Measurements from ENCODE around the gene NOTCH1.
"Not testable (repeated sequence)": the region's sequence is repeated elsewhere in the genome, so short reads cannot be mapped to it uniquely, and the experiment has no call there.

Gene NOTCH1

DNA sequence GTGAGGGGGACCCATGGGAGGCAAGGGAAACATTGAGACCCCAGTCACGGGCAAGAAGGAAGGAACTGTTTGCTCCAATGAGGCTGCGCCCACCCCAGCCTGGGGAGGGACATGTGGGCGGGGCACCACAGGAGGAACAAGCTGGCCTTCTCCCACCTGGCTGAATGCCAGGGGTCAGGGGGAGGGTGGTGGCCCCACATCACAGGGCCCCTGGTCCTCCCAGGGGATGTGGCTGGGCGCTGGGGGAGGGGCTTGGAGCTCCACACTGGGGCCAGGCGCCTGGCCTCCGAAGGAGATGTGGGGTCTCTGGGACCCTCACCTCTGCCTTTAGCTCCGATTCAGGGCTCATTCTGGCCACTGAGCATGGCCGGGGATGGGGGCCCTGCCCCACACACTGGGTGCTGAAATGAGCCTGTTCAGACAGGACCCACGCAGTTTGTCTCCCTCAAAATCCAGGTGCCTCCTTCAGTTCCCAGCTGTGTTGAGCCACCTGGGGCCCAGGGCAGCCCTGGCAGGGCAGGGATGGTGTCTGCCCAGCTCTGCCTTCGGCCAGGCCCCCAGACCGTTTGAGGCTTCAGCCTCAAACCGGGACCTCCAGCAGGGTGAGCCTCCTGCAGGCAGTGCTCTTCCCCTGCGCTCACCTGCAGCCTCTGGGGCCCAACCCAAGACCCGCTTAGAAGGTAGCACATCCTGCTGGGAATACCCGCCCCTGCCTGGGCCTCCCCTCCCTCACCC, 33.2 kb upstream of the NOTCH1 start:
- peak; percentile 75 for DNase-seq (ENCODE audit: low spot score)

DNA sequence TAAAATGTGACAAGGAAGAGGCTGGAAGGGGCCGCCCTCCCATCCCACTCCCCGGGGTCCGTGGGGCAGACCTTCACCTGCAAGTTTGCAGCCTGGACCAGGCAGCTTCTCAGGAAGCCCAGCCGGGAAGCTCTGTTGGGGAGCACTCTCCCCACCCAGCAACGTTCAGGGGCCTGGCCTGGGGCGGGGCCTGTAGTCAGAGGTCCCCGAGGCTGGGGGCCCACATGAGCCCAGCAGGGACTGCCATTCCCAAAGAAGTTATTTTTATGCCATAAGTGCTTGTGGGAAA, 32.7 kb upstream of the NOTCH1 start:
- no peak for DNase-seq (ENCODE audit: low spot score)

DNA sequence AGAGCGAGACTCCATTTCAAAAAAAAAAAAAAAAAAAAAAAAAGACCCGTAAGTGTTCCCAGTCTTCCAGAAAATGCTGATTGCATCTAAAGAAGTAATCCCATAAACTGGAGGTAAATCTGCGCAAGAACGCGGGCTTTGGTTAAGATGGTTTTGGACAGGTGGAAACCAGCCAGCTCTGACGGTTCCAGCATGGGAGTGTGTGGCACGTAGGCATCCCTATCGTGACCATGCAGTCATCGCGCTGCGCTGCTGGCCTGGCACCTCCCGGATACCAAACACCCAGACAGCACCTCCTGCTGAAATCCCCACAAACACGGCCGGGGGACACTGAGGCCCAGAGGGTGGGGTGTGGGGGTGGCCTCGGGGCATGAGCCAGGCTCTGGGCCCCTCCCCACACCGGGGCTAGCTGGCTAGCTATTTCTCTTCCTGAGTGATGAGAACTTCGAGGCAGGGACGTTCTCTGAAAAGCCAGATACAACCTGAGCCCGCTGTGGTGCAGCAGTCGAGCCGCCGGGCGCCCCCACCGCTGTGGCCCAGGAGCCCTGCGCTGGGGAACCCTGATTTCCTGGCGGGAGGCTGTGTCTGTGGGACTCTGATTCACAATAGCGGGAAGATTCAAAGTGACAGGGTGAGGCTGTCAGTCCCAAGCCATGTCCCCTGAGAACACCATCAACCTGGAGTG, 32.2 kb upstream of the NOTCH1 start:
- peak; percentile 62 for DNase-seq (ENCODE audit: low spot score)

DNA sequence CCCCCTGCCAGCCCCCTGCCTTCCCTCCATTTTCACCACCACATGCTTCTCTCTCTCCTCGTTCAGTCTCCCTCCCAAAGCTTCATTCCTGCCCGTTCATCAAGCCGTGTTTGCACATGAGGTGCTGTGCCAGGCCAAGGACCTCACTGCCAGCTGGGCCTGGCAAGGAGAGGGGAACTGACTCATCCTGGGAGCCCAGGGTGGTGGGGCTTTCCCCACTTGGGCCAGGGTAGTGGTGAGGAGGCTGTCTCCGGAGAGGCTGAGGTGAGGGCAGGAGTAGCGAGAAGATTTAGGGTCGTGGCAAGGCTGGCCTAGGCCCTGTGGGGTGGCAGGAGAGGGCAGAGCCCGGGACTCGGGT, 30.4 kb upstream of the NOTCH1 start:
- no peak for DNase-seq (ENCODE audit: low spot score)

DNA sequence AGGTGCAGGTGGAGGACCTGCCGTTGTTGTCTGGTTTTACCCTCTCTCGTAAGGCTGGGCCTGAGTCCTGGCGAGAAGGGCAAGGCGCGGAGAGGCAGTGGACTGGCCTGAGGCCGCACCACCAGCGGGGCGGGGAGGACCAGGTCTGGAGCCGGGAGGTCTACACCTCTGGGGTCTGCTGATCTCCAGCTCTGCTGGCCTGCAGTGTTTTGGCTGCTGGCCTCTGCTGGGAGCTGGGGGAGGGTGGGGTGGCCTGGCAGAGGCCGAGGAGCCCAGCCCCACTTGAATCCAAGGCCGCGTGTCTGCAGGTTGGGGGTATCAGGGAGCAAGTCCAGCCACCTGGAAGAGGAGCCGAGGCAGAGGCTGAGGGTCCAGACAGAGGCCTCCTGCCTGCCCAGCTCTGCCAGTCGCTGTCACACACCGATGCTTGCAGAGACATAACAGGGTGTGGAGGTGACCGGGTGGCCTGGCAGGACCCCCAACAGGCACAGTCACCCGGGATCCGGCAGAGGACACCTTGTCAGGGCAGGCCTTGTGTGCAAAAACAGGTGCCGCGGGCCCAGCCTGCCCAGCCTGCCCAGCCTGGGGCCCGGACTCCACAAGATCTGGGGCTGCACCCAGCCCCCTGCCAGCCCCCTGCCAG, 29.9 kb upstream of the NOTCH1 start:
- no peak for DNase-seq (ENCODE audit: low spot score)

DNA sequence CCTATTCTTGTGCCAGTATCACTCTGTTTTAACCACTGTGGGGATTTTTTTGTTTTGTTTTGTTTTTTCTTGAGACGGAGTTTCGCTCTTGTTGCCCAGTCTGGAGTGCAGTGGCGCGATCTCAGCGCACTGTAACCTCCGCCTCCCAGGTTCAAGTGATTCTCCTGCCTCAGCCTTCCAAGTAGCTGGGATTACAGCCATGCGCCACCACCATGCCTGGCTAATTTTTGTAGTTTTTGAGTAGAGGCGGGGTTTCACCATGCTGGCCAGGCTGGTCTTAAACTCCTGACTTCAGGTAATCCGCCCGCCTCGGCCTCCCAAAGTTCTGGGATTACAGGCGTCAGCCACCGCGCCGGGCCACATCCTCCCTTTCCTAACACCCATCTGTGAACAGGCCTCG, 28.8 kb upstream of the NOTCH1 start:
- not testable (repeated sequence) for DNase-seq (ENCODE audit: low spot score)

DNA sequence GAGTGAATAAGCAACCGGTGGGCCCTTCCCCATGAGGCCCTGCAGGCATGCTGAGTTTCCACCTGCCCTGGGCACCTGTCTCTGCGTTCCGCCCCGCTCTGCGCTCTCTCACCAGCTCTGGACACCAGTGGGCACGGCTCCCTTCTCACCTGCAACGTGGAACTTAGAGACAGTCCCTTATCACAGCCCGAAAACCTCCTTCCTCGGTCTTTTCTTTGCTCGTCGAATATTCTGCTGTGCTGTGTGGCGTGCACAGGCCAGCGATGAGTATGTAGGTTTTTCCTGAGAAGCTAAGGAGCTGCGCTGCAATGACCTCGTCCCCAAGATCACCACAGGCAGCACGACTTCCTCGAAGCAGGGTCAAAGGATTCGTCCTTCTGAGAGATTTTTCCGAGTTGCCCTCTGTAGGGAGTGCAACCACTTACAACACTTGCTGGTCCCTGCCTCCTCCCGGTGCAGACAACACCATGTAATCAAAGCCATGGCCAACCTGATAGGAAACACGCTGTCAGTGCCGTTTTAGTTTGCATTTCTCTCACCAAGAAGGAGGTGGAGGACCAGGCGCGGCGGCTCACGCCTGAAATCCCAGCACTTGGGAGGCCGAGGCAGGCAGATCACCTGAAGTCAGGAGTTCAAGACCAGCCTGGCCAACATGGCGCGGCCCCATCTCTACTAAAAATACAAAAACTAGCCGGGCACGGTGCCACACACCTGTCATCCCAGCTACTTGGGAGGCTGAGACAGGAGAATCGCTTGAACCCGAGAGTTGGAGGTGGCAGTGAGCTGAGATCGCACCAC, 27.2 kb upstream of the NOTCH1 start:
- peak; percentile 27 for DNase-seq (ENCODE audit: low spot score)

DNA sequence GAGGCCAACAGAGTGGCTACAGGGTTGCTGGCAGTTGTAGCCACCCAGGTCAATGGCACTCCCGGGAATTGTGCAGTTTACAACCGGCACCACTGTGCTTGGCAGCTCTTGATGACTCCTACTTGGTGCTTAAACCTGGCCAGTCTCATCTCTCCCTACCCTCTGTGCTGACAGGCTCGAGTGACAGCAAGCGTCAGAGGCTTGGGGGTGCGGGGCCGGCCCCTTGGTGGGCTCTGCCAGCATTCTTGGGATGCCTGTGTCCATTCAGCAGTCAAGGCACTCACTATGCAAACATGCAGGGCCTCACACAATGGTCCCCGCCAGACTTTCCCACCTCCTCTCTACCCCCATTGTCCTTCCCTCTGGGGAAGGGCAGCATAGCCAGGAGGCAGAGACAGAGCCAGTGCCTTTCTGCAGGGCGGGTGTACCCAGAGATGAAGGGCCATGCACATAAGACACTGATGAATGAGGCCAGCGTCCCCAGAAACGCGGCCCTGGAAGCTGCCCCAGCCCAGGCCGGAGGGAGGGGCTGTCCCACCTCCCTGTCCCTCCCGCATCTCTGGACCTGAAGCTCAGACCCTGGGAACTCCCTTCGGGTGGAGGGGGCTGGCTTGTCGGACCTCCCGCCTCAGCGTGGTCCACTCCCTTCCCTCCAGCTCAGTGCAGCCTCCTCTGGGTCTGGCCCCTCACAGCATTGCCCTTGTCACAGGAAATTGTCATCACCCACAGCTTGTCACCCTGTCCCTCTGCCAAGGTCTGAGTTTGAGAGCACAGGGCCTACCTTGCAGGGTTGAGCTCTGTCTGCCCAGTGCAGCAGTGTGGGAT, 26.4 kb upstream of the NOTCH1 start:
- DNase-seq (ENCODE audit: low spot score), result peak; percentile 31

DNA sequence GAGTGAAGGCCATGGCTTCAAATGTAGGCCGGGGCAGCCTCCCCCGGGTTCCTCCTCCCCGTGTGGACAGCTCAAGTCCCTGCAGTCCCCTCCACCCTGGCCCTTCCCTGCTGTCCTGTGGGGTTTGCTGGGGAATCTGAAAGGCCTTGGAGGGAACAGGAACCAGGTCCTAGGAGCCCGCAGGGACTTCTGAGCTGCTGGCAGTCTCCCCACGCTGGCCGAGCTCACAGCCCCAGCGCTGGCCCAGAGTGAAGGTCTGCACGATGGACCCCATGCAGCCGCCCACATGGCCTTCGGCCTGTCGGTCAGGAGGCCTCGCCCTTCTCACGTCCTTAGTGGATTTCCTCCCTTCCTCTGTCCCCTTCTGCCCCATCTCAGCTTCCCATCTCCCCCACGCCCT, 25.7 kb upstream of the NOTCH1 start:
- DNase-seq (ENCODE audit: low spot score), result no peak

DNA sequence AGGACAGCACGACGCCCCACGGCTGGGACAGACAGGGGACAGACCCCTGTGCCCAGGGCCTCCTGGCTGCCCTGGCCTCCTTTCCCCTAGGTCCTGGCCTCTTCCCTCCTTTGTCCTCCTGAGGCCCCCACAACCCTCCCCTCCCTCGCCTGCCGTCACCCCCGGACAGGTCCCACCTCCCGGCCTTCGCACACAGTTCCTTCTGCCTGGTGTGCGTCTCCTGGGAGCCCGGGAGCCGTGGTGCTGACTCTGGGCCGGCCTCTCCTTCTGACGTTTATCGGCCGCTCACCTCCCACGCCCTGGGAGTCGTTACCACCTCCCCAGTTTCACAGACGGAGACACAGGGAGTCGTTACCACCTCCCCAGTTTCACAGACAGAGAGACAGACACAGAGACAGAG, 25.1 kb upstream of the NOTCH1 start:
- DNase-seq (ENCODE audit: low spot score), result no peak

DNA sequence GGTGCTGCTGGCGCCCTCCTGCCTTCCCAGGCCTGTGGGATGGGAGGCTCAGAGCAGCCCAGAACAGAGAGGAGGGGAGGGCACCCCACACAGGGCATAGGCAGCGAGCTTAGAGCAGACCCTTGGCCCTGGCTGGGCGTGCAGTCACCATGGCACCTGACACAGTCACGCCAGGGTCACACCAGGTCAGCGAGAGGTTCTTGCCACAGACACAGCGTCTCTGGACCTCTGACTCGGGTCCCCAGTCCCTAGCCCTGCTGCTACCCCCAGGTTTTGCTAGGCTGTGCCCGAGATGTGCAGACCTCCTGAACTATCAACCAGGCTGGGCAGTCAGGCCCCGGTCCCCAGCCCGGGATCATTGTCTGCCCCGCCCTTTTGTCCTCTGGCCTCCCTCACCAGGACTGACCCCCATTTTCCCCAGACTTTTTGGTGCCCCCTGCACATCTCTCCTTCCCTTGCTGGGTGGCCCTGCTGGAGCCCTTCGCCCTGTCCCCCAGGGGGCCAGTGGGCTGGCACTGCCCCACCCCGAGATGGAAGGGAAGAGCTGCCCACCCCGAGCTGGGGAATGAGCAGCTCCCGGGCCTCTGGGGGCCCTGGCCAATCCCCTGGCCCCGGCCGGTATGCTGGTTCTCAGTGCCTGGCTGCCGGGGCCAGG, 24.5 kb upstream of the NOTCH1 start:
- no peak for DNase-seq (ENCODE audit: low spot score)

DNA sequence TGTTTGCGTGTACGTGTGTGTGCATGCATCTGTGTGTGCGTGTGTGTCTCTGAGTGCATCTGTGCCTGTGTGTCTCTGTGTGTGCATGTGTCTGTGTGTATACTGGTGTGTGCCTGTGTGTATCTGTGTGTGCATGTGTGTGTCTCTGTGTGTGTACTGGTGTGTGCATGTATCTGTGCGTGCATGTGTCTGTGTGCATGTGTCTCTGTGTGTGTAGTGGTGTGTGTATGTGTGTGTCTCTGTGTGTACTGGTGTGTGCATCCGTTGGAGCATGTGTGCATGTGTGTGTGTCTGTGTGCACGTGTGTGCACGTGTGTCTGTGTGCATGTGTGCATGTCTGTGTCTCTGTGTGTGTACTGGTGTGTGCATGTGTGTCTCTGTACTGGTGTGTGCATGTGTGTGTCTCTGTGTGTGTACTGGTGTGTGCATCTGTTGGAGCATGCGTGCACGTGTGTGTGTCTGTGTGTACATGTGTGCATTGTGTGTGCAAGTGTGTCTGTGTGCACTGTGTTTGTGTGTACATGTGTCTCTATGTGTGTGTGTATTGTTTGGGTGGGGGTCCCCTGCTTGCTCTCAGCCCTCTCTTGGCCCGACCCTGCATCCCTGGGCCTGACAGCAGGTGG, 23.8 kb upstream of the NOTCH1 start:
- no peak for DNase-seq (ENCODE audit: low spot score)

DNA sequence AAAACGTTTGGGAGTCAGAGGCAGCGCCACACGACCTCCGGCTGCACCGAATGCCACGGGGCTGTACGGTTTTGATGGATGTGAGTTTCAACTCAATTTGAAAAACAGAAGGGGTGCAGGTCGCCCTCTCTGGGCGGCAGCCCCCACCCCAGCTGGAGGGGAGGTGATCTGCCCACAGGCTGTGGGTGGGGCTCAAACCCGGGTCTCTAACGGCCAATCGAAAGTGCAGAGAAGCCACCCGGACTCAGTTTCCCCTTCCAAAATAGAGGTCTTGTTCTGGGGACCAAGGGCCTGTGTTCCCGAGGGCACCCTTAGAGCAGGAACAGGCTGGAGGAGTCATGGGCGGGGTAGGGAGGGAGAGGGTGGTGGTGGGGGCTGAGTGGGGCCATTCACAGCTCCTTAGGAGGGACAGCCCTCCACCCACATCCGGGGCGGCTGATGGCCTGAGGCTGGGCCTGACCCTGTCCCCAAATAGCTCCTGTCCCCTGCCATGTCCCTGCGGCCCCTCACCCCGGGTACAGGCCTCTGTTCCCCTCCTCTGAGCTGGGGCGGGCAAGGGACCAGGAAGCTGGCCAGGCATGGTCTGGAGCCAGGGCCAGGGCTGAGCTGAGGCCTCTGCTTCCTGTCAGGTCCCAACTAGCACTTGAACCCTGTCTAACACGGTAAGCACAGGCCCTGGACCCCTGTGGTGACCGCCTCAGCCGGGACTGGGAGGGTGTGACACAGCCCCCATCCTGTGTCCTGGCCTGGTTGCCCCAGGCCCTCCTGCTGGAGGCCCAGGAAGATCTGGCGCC, 22.6 kb upstream of the NOTCH1 start:
- DNase-seq (ENCODE audit: low spot score), result no peak

DNA sequence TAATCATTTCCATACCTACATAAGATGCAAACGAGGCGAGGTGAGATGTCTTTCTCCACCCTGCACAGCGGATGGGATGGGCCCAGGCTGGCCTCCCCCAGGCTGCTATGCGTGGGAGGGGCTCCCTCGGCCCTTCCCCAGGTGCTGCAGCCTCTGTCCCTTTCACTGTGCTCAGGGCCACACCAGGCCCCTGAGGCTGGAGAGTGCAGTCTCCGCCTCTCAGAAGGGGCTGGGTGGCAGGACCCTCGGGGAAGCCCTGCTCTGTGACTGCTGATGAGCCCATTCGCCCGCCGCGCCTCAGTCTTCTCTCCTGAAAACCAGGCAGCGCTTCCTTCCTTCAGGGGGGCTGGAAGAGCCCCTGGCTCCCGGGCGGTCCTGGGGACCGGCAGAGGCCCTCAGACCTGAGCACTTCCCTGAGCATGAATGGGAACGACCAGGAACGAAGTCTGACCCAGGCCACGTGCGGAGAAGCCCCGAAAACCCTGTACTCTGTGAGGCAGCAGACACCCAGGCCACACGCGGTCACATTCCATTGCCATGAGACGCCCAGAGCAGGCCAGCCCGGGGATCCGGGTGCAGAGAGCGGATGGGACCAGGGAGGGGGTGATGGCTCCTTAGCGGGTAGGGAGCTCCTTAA, 21.9 kb upstream of the NOTCH1 start:
- peak; percentile 40 for DNase-seq (ENCODE audit: low spot score)

DNA sequence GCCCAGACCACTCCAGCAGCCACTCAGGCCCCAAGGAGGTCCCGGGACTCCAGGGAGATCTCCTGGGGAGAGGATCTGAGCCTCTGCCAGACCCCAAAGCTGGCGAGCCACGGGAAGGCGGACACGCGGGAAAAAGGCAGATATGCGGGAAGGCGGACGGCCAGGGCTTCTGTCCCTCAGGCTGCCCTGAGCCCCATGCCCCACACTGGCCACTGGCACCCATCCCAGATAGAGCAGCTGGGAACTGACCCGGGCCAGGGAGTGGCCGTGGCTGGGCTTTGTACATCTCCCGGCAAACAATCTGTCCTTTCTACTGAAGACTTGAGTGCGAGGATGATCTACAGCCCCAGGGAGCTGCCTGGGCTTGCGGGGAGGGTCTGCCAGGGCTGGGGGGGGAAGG, 21.1 kb upstream of the NOTCH1 start:
- DNase-seq (ENCODE audit: low spot score), result peak; percentile 43

DNA sequence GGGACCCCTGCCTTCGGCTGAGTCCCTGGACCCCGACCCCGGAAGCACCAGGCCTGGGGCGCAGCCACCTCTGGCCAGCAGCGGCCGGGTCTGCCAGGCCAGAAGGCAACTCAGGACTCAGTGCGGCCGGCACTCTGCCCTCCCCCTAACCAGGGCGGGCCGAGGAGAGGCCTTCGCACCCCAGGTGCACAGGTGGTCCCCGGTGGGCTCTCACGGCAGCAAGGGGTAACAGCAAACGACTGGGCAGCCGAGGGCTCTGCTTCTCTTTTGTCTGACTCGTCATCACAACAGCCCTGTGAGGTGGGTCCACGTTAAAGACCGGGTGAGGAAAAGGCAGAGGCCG, 20.7 kb upstream of the NOTCH1 start:
- DNase-seq (ENCODE audit: low spot score), result no peak

DNA sequence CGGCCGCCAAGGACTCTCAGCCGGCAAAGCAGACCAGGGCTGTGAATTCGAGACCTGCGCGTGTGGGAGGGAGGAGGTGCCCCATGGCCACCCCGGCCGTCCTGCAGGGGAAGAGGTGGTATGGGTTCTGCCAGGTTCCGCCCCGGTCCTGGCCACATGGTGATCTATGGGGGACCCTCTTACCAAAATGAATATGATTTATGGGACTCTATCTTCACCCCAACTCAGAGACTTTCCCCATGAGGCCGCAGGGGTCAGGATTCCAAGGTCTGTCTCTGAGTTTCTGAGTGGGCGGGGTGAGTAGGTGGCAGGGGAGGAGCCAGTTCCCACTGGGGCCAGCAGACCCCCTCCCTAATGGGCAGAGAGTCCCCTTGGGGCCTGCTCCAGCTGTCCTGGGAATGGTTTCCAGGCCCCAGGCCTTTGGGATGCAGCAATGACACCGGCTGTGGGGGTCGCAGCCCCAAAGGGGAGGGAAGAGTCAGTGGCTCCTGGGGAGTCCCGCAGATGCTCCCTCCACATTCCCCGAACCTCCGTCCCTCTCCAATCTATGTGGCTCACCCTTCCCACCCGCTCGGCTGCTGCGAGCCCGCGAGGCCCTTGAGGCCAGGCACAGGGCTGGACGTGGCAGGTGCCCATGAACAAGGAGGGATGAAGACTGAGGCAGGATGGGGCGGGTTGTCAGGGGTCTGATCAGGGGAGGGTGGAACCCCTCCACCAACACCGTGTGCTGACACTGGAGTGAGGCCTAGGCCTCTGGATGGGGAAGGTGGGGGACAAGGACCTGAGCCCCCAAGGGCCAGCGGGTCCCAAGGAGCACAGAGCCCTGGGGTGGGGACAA, 20.1 kb upstream of the NOTCH1 start:
- no peak for DNase-seq (ENCODE audit: low spot score)

DNA sequence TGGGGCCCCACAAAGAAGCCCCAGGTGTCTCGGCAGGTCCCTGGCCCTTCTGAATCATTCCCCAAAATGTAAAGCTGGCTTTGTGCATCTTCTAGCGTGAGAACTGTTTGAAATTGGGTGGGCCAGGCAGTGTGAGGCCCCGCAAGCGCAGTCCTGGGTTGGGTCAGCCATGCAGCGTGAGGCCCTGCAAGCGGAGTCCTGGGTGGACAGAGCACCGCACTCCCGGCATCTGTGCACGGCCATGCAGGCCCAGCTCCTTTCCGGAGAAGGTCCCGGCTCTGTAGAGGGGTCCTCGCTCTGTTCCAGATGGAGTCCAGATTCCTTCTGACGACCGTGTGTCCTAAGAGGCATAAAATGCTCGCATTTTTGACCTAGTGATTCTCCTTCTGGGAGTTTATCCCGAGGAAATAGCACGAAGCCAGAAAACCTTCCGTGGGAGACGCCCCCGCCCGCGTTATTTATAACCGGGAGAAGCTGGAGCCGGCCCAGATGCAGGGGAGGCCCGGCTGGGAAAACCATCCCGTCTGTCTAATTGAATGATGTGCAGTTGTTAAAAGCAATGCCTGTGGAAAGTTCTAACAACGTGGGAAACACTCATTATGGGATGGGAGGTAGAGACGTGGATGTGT, 19.4 kb upstream of the NOTCH1 start:
- no peak for DNase-seq (ENCODE audit: low spot score)

Data from cerebellar cortex (tissue), 1 donor.